ENCODE data around the gene SLC25A29. TPM values are rescaled to one million over a fixed set of nuclear protein-coding genes. Genes with fewer than 3 reads are reported as not detected.

Gene SLC25A29
- 10.4 and 11.5 TPM in 2 replicates for total RNA-seq (ENCODE audit: low replicate concordance)

GRCh38 chr14:100306101-100306997 is at the start of gene SLC25A29:
Gene SLC25A29 (minus strand): TSS chr14:100306444. CDS start chr14:100306232, 212 bp downstream.
- DNase-seq (ENCODE audit: low read depth) = peak; percentile 69
- TF ChIP-seq CTCF (IDR thresholded peaks at IDR 0.05; ENCODE audit: insufficient read depth, low read length) = no peak

GRCh38 chr14:100350986-100351385 is 44.7 kb upstream of the SLC25A29 start:
- DNase-seq (ENCODE audit: low read depth) = no peak
- no peak for TF ChIP-seq CTCF (IDR thresholded peaks at IDR 0.05; ENCODE audit: insufficient read depth, low read length)
- no peak overlapping the region for H3K4me3 ChIP-seq (ENCODE audit: low read depth, low read length)

More at GRCh38 chr14:100306101-100306997, at the start of gene SLC25A29:
- peak within 1 kb of the TSS; percentile 79 for H3K4me3 ChIP-seq (ENCODE audit: low read depth, low read length)

GRCh38 chr14:100350276-100350926 is 44.2 kb upstream of the SLC25A29 start:
- TF ChIP-seq CTCF (IDR thresholded peaks at IDR 0.05; ENCODE audit: insufficient read depth, low read length) = no peak
- no peak overlapping the region for H3K4me3 ChIP-seq (ENCODE audit: low read depth, low read length)
- DNase-seq (ENCODE audit: low read depth) = no peak

- TF ChIP-seq CTCF (IDR thresholded peaks at IDR 0.05; ENCODE audit: insufficient read depth, low read length) = no peak
- H3K4me3 ChIP-seq (ENCODE audit: low read depth, low read length) = no peak overlapping the region
- no peak for DNase-seq (ENCODE audit: low read depth)
These were observed 42.8 kb upstream of the SLC25A29 start for GRCh38 chr14:100348784-100349685.

GRCh38 chr14:100348253-100348729 is 42.0 kb upstream of the SLC25A29 start:
- no peak for TF ChIP-seq CTCF (IDR thresholded peaks at IDR 0.05; ENCODE audit: insufficient read depth, low read length)

More at GRCh38 chr14:100348253-100348729, 42.0 kb upstream of the SLC25A29 start:
- DNase-seq (ENCODE audit: low read depth) = no peak
- H3K4me3 ChIP-seq (ENCODE audit: low read depth, low read length) = no peak overlapping the region
